OCI-LY7 (cell line): ENCODE measurements around the gene NFIA. TPM values are rescaled to one million over a fixed set of nuclear protein-coding genes. Genes with fewer than 3 reads are reported as not detected.

Experiments used
- BruUV-seq: library from RNA; stranded (reverse); fragments of 400-500 nt; replicated peaks from 2 replicates; lab custom pipeline; 2021; lab: Mats Ljungman, UMichigan
- CTCF ChIA-PET: fragments of 300-600 bp; sonication (Branson Sonifier 250); formaldehyde crosslinking; loops from one replicate; lab custom pipeline; 2022; ENCODE audit warnings: antibody characterized with exemption; ENCODE audit not compliant: unreplicated experiment; lab: Charles Lee
- POLR2A ChIA-PET: fragments of 300-600 bp; sonication (Branson Sonifier 250); formaldehyde crosslinking; loops from one replicate; lab custom pipeline; 2022; ENCODE audit warnings: antibody characterized with exemption; lab: Charles Lee
- DNase-seq: peaks from one replicate; pipeline ENCODE4 v3.0.0-alpha.2; 2015; ENCODE audit warnings: low spot score
- H2AFZ ChIP-seq: fragments of 200-600 bp; sonication (generic), shearing (Covaris generic); 2 replicates; pipeline ENCODE4 v1.6.1; 2014; ENCODE audit warnings: mild to moderate bottlenecking, antibody characterized with exemption, low read length, moderate library complexity
- H3K27ac ChIP-seq: fragments of 200-600 bp; sonication (generic); 2 replicates; pipeline ENCODE4 v1.5.1; 2014; ENCODE audit warnings: mixed run types, low read depth, mild to moderate bottlenecking, moderate library complexity, low read length, inconsistent platforms; ENCODE audit not compliant: poor library complexity, severe bottlenecking
- H3K36me3 ChIP-seq: fragments of 200-600 bp; sonication (generic); 2 replicates; pipeline ENCODE4 v1.6.1; 2014; ENCODE audit warnings: mild to moderate bottlenecking, antibody characterized with exemption, low read length, moderate library complexity, mixed read lengths; ENCODE audit not compliant: insufficient read depth
- H3K4me1 ChIP-seq: fragments of 200-600 bp; sonication (generic); 2 replicates; pipeline ENCODE4 v1.5.1; 2014; ENCODE audit warnings: mild to moderate bottlenecking, low read length; ENCODE audit not compliant: insufficient read depth, poor library complexity, severe bottlenecking
- H3K4me2 ChIP-seq: fragments of 200-600 bp; sonication (generic); 2 replicates; pipeline ENCODE4 v1.6.1; 2014; ENCODE audit warnings: mild to moderate bottlenecking, low read length
- H3K4me3 ChIP-seq: fragments of 200-600 bp; sonication (generic); 2 replicates; pipeline ENCODE4 v1.5.1; 2014; ENCODE audit warnings: mild to moderate bottlenecking, low read depth, low read length; ENCODE audit not compliant: poor library complexity, severe bottlenecking
- H3K79me2 ChIP-seq: fragments of 200-600 bp; sonication (generic); 2 replicates; pipeline ENCODE4 v1.6.1; 2016; ENCODE audit warnings: low read depth, mild to moderate bottlenecking, low read length, moderate library complexity, mixed read lengths; ENCODE audit not compliant: insufficient read depth
- H3K9me2 ChIP-seq: fragments of 200-600 bp; sonication (generic); 2 replicates; pipeline ENCODE4 v1.6.1; 2016; ENCODE audit warnings: mild to moderate bottlenecking, low read length, mixed read lengths; ENCODE audit not compliant: insufficient read depth
- H3K9me3 ChIP-seq: fragments of 200-600 bp; sonication (generic); 2 replicates; pipeline ENCODE4 v1.6.1; 2014; ENCODE audit warnings: mild to moderate bottlenecking, mixed run types, low read length, mixed read lengths
- H4K20me1 ChIP-seq: fragments of 200-600 bp; sonication (generic); 2 replicates; pipeline ENCODE4 v1.6.1; 2014; ENCODE audit warnings: mild to moderate bottlenecking, antibody characterized with exemption, low read length, moderate library complexity, mixed read lengths; ENCODE audit not compliant: insufficient read depth
- EZH2phosphoT487 ChIP-seq: fragments of 200-600 bp; sonication (generic); IDR thresholded peaks from 2 replicates; pipeline ENCODE4 v1.6.1; 2018; ENCODE audit warnings: low read depth, borderline replicate concordance, mild to moderate bottlenecking, mixed run types, antibody characterized with exemption, low read length, moderate library complexity, mixed read lengths
- intact Hi-C: fragments of 100-400 bp; cut with micrococcal nuclease; formaldehyde crosslinking; loops from one replicate; pipeline ENCODE4 v1.10.0; 2022; ENCODE audit not compliant: unreplicated experiment
- total RNA-seq, 2 experiments: library from RNA; depleted of rRNA in 1 of 2; stranded (reverse); fragments of >200 nt in 1 of 2; shearing (Covaris generic) in 1 of 2; gene quantifications; 2 replicates each; pipeline ENCODE4 v1.2.3, GENCODE V29; 2014 to 2022
- TF ChIP-seq, protein P1 (sequence below): fragments of 200-600 bp; sonication (generic); conservative IDR thresholded peaks from 2 replicates; pipeline ENCODE4 v1.5.1; 2014; ENCODE audit warnings: mild to moderate bottlenecking, antibody characterized with exemption, low read length, moderate library complexity, mixed read lengths

The NFIA gene
- total RNA-seq, 2 experiments from 2014 or later, result 2.8 to 18.8 TPM

DNA sequence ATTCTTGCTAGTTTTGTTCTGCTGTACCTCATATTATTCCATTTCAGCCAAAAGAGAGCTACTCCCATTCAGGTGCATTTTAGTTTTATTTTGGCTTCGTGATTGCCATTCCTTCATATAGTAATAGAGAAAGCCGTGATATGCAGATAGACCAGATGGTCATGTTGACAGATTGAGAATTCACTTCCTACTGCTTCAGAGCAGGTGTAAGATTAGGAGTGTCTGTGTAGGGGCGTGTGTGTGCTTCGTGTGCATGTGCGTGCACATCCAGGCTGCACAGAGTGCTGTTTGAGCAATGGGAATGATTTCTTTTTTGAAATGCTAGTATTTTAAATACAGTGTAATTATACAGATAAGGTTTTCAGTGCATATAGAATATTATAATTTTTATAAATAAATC is 10.3 kb downstream of the NFIA start:
- Histone ChIP-seq H3K9me2 (no peaks in the 10 kb centered on the region), H3K4me2 (no peak overlapping the region), H3K79me2 (no peaks in the 10 kb centered on the region), H3K4me3 (no peak overlapping the region), H3K27ac (no peak overlapping the region), H2AFZ (no peak overlapping the region), H3K9me3 (no peaks in the 10 kb centered on the region), H3K4me1 (no peaks in the 10 kb centered on the region), H3K36me3 (peaks cover 9% of the 10 kb centered on the region; the same call in 1 of the 2 replicates), H4K20me1 (0 out of 2 replicates have a peak, but pooled peaks cover 7% of the 10 kb centered on the region)
- DNase-seq, result no peak
- TF ChIP-seq, protein P1, sequence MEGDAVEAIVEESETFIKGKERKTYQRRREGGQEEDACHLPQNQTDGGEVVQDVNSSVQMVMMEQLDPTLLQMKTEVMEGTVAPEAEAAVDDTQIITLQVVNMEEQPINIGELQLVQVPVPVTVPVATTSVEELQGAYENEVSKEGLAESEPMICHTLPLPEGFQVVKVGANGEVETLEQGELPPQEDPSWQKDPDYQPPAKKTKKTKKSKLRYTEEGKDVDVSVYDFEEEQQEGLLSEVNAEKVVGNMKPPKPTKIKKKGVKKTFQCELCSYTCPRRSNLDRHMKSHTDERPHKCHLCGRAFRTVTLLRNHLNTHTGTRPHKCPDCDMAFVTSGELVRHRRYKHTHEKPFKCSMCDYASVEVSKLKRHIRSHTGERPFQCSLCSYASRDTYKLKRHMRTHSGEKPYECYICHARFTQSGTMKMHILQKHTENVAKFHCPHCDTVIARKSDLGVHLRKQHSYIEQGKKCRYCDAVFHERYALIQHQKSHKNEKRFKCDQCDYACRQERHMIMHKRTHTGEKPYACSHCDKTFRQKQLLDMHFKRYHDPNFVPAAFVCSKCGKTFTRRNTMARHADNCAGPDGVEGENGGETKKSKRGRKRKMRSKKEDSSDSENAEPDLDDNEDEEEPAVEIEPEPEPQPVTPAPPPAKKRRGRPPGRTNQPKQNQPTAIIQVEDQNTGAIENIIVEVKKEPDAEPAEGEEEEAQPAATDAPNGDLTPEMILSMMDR, result no peak
- no peak for TF ChIP-seq EZH2phosphoT487
- POLR2A ChIA-PET, result no interaction called here
- intact Hi-C loops, result no loop called here
- CTCF ChIA-PET, result no interaction called here
- BruUV-seq, result no TSS peak

DNA sequence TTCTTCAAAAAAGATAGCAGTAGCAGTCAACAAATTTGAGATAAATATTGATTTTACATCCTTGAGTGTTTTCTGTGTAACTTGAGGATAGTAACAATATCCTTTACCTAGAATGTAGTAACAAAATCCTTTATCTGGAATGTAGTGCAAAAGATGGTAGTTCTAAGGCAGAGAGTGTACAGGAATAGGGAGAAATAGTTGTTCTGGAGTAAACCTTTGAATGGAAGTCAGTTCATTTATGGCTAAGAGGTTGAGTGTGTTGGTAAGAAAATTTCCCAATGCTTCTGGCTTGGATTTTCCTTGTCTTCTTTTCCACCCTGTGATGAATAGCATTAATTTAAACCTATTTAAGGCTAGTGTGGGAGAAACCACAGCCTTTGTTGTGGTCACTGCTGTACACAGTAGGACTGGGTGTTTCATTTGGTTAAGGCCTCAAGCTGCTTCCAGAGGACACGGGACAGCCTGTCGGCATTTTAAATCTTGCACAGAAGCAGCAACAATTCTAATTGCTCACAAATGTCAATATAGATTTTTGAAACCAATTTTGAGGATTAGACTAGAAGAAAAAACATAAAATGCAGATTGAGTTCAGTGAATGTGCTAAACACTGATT is 11.3 kb downstream of the NFIA start:
- POLR2A ChIA-PET, result interaction anchor here (0.5 kb wide), 1 partner anchor 878 kb away, joined by 4 read pairs; no protein-coding TSS in a partner anchor
- no peaks in the 10 kb centered on the region for H3K4me1 ChIP-seq

More for the DNA sequence above, 11.3 kb downstream of the NFIA start:
- H3K9me3 ChIP-seq, result no peaks in the 10 kb centered on the region
- no peak overlapping the region for H3K4me2 ChIP-seq
- H2AFZ ChIP-seq, result no peak overlapping the region
- DNase-seq, result no peak
- CTCF ChIA-PET, result no interaction called here
- no peak overlapping the region for H3K27ac ChIP-seq
- H3K36me3 ChIP-seq, result peaks cover 6% of the 10 kb centered on the region; the same call in 1 of the 2 replicates
- H3K79me2 ChIP-seq, result no peaks in the 10 kb centered on the region
- intact Hi-C loops, result no loop called here
- no peak overlapping the region for H3K4me3 ChIP-seq
- TF ChIP-seq EZH2phosphoT487, result no peak
- TF ChIP-seq, protein P1, result no peak
- H4K20me1 ChIP-seq, result peaks cover 7% of the 10 kb centered on the region; the same call in 1 of the 2 replicates
- no peaks in the 10 kb centered on the region for H3K9me2 ChIP-seq
- BruUV-seq, result no TSS peak
